ENCODE data around the gene AP3S2. TPM values are rescaled to one million over a fixed set of nuclear protein-coding genes. Genes with fewer than 3 reads are reported as not detected.

AP3S2 gene
- total and polyA plus RNA-seq, 2 experiments from 2014 or later = 9.4 to 93.3 TPM

- H3K27ac Mint-ChIP-seq = no peak overlapping the region
Measured at GRCh38 chr15:89809787-89810148, 84.0 kb downstream of the AP3S2 start.

GRCh38 chr15:89809093-89809786 is 84.6 kb downstream of the AP3S2 start:
- Mint-ChIP-seq H3K27me3 (ENCODE audit: insufficient read depth, low read depth, poor library complexity) (peaks cover 32% of the 10 kb centered on the region), H3K27ac (no peak overlapping the region), H3K4me3 (no peak overlapping the region), H3K9me3 (no peaks in the 10 kb centered on the region), H3K4me1 (peaks cover 12% of the 10 kb centered on the region; the same call in 2 of the 3 replicates), H3K36me3 (ENCODE audit: low read depth) (no peaks in the 10 kb centered on the region; the same call in 2 of the 3 replicates)
- peaks cover 11% of the 10 kb centered on the region for H3K27me3 ChIP-seq (ENCODE audit: insufficient read depth)
- H2AFZ ChIP-seq = peak overlapping the region; percentile 72; the same call in 1 of the 2 replicates
- no peak overlapping the region for H3K27ac ChIP-seq (ENCODE audit: low read depth)
- no peak overlapping the region for H3K4me3 ChIP-seq
- no peak for ATAC-seq
- no peaks in the 10 kb centered on the region for H4K20me1 ChIP-seq (replicated peaks; ENCODE audit: insufficient read depth)
- H3K4me1 ChIP-seq (ENCODE audit: insufficient read depth) = no peaks in the 10 kb centered on the region; the same call in 1 of the 2 replicates
- no peaks in the 10 kb centered on the region for H3K9me2 ChIP-seq (ENCODE audit: insufficient read depth)
- DNase-seq (ENCODE audit: low spot score) = no peak
- H3K36me3 ChIP-seq (ENCODE audit: insufficient read depth) = no peaks in the 10 kb centered on the region
- no peaks in the 10 kb centered on the region for H3F3A ChIP-seq (replicated peaks; ENCODE audit: low read depth)
- H3K79me2 ChIP-seq (replicated peaks; ENCODE audit: insufficient read depth) = no peaks in the 10 kb centered on the region
- no peak overlapping the region for H3K4me2 ChIP-seq
- no peak for TF ChIP-seq REST (IDR thresholded peaks at IDR 0.05; ENCODE audit: unreplicated experiment)

More at GRCh38 chr15:89809787-89810148, 84.0 kb downstream of the AP3S2 start:
- H3K9me2 ChIP-seq (ENCODE audit: insufficient read depth) = no peaks in the 10 kb centered on the region
- no peaks in the 10 kb centered on the region for H3K9me3 Mint-ChIP-seq
- H3K27me3 ChIP-seq (ENCODE audit: insufficient read depth) = peaks cover 15% of the 10 kb centered on the region
- TF ChIP-seq EZH2 (IDR thresholded peaks at IDR 0.05; ENCODE audit: low read depth, unreplicated experiment) (no peak), NANOG (IDR thresholded peaks at IDR 0.05; ENCODE audit: borderline replicate concordance) (no peak), REST (IDR thresholded peaks at IDR 0.05; ENCODE audit: unreplicated experiment) (no peak), ETS1 (IDR thresholded peaks at IDR 0.05) (no peak)
- ATAC-seq = no peak
- H3K4me3 Mint-ChIP-seq = no peak overlapping the region
- H3K36me3 ChIP-seq (ENCODE audit: insufficient read depth) = no peaks in the 10 kb centered on the region
- no peaks in the 10 kb centered on the region for H3F3A ChIP-seq (replicated peaks; ENCODE audit: low read depth)
- peaks cover 12% of the 10 kb centered on the region; the same call in 2 of the 3 replicates for H3K4me1 Mint-ChIP-seq
- no peaks in the 10 kb centered on the region for H3K79me2 ChIP-seq (replicated peaks; ENCODE audit: insufficient read depth)
- H3K4me3 ChIP-seq = no peak overlapping the region
- no peak for DNase-seq (ENCODE audit: low spot score)
- H3K4me1 ChIP-seq (ENCODE audit: insufficient read depth) = no peaks in the 10 kb centered on the region; the same call in 1 of the 2 replicates
- H3K4me2 ChIP-seq = no peak overlapping the region
- no peaks in the 10 kb centered on the region; the same call in 2 of the 3 replicates for H3K36me3 Mint-ChIP-seq (ENCODE audit: low read depth)
- H4K20me1 ChIP-seq (replicated peaks; ENCODE audit: insufficient read depth) = no peaks in the 10 kb centered on the region
- peaks cover 31% of the 10 kb centered on the region for H3K27me3 Mint-ChIP-seq (ENCODE audit: insufficient read depth, low read depth, poor library complexity)
- H3K27ac ChIP-seq (ENCODE audit: low read depth) = no peak overlapping the region
- no peak overlapping the region for H2AFZ ChIP-seq

Measured in GM23338 (cell line).